Measurements from ENCODE around the gene CREBL2.
"Not testable (repeated sequence)": the region's sequence is repeated elsewhere in the genome, so short reads cannot be mapped to it uniquely, and the experiment has no call there.

The CREBL2 gene

DNA sequence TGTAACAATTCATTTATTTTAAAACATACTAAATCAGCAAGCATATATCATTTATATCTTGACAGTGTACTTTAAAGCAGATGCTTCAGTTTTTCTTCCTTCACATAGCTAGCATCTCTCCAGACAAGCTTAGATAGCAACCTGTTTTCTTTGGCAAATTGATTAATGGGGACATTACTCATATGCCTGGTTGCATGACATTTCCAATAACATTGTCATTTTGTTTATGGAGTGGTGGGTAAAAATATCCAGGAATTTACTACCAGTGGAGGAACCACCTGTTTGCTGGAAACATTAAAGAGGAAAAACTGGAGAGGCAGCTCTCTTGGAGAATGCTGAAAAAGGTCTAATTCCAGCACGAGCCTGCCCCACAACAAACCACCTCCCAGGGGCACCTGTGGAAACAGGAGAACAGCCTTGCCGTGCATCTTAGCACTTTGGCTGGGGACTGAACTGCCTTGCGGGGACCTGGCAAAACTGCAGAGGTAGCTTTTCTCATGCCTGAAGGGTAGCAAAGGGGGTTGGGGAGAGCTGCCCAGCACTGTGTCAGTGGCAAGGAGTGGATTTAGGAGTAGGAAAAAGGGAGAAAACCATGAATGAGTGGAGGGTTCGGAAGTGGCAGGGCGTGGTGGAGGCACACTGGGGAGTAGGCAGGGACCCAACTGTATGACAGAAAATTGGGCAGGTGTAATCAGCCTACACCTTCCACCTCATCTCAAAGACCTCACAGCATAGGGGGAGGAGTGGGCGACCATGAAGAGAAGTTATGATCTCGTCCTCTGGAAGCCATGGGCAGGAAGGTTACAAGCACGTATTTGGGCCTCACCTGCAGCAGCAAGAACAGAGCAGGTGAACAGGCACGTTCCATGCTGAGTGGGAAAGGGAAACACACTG, 11.7 kb upstream of the CREBL2 start:
- no peak for DNase-seq

DNA sequence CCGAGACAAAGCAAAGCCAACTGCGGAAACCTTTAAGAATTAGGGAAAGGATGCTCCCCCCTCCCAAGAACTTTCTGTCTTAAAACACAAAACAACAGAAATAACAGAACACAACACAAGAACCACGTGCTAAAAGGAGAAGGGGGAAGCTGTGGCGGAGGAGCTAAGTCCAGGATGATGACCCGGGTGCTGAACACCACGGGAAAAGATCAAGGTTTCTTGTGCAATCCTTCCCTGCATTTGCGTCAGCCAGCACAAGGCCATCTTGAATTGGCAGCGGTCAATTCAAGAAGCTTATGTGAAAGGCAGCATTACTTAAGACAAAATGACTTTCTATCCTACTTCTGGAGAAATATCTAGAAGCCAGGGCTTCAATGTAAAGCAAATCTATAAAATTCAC, 11.0 kb upstream of the CREBL2 start:
- DNase-seq, result no peak

DNA sequence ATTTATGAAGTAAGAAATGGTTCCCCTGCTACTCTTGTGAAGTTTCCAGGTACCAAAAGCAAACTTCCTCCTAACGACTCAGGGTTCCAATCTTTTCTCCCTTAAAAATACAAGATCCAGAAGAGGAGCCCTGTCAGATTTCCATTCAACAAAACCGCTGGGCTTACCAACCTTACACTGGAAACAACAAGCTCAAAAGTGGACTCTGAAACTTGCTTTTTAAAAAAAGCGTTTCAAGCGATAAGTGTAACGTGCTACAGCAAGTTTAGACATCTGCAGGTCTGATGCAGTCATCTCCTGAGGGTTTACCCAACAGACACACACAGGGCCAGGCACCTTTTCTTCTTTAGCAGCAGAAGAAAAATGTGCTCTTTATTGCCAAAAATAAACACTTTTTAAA, 6.9 kb upstream of the CREBL2 start:
- DNase-seq, result no peak

DNA sequence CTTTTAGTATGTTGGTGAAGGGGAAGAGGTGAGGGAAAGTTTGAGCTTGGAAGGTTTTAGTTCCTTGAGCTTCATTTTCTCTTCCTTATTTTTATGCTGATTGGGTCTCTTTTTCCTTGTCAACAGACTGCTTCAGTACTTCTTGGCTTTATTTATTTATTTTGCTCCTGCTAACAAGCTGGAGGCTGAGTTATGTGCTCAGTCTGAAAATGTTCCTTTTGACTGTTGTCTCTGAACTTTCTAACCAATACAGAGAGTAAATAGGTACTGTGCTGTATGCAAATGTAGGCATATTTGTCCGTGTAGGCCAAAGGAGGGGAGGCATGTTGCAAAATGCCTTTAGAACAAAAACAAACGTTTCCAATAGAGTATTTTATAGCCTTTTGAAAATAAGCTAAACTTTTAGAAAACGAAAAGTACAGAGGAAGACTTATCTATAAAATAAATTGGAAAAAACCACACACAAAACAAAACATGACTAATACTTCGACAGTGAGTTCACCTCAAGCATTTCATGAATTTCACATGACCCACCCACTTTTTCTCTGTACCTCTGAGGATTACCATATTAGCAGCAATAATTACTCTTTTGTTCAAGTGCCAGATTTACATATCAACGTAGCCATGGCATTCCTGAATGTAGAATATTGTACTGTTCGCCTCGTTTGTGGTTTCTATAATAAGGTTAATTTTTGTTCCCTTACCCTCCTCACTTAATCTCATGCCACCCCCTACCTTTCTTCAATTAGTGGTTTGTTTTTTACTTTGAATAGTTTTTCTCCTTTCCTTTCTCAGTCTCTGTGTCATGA, 4.7 kb upstream of the CREBL2 start:
- DNase-seq, result no peak

DNA sequence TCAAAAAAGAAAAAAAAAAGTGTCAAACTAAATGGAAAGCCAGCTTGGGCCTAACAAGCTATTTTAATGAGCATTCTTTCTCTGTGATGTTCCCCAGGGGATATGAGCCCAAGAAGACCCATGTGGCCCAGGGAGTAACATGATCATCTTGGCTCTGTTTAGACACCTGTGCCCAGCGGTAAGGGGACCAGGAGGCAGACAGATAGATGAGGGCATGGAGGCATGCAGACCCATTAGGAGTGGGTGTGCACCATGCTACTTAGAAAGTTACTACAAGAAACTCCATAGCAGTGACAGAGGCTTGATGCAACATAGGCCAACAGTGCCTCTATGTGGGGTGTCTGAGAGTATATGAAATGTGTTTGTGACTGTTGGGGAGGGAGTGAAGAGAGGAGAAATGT, 3.1 kb upstream of the CREBL2 start:
- no peak for DNase-seq

DNA sequence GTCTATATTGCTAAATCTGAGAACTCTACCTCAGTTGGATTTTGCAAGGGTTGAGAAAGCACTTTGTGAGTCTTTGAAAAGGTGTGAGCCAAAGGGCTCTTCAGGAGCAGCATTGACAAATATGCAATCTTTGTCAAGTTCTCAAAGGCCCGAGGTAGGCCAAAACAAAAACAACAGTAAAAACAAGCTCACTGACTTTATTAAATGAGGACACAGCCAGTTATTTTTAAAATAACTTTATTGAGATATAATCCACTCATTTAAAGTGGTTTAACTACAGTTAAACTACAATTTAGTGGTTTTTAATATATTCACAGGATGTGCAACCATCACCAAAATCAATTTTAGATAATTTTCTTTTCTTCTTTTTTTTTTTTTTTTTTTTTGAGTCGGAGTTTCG, 2.0 kb upstream of the CREBL2 start:
- DNase-seq, result no peak

DNA sequence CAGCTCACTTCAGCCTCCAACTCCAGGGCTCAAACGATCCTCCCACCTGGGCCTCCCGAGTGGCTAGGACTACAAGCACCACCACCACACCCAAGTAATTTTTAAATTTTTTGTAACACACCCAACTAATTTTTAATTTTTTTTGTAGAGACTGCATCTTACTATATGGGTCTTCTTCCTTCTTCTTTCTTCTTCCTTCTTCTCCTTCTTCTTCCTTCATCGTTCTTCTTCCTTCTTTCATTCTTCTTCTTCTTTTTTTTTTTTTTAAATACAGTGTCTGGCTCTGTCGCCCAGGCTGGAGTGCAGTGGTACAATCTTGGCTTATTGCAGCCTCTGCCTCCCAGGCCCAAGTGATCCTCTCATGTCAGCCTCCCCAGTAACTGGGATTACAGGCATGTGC, 965 bp upstream of the CREBL2 start:
- no peak for DNase-seq

DNA sequence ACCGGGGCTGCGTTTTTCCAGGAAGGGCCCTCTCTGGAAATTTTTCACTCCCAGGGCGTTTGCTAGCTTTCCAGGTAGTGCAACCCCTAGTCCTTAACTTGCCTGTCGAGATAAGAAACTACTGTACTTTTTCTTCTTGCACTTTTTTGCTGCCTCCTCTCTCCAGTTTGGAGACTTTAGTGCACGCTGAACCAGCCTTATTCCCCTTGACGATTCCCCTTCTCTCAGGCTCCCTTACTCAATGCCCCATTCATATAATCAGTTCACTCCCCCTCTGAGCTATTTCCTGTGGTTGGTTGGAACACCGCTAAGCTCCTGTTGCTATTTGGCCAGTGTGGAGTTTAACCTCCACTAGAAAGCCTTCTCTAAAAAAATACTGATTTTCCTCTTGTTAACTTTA, 682 bp downstream of the CREBL2 start:
- DNase-seq, result no peak

DNA sequence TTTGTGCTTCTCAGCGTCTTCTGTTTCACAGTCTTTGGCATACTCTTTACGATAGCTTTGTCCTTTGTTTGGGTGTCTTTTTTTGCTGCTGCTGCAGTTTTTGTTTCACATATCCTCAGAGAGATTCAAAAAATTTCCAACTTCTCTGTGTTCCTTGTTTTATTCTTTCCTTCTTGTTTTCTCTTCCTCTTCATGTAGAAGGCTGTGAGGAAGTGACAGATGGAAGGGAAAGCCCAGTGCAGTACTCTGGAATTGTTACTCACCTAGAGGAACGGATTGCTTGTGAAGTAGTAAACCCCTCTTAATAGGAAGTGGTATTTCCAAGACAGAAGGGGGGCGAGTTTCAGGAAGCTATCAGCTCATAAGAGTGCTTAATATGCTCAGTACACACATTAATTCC, 1.7 kb downstream of the CREBL2 start:
- DNase-seq, result no peak

DNA sequence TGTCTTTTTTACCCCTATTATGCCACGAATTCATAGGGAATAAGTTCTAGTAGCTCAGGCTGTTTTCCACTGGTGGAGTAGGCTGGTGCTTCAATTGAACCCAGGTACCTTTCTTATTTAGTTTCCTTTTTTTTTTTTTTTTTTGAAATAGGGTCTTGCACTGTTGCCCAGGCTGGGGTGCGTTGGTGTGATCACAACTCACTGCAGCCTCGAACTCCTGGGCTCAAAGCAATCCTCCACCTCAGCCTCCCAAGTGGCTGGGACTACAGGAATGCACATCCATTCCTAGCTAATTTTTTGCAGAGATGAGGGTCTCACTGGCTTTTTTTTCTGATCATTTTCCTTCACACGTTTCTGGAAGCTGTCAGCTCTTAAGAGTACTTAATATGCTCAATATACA, 2.7 kb downstream of the CREBL2 start:
- no peak for DNase-seq

DNA sequence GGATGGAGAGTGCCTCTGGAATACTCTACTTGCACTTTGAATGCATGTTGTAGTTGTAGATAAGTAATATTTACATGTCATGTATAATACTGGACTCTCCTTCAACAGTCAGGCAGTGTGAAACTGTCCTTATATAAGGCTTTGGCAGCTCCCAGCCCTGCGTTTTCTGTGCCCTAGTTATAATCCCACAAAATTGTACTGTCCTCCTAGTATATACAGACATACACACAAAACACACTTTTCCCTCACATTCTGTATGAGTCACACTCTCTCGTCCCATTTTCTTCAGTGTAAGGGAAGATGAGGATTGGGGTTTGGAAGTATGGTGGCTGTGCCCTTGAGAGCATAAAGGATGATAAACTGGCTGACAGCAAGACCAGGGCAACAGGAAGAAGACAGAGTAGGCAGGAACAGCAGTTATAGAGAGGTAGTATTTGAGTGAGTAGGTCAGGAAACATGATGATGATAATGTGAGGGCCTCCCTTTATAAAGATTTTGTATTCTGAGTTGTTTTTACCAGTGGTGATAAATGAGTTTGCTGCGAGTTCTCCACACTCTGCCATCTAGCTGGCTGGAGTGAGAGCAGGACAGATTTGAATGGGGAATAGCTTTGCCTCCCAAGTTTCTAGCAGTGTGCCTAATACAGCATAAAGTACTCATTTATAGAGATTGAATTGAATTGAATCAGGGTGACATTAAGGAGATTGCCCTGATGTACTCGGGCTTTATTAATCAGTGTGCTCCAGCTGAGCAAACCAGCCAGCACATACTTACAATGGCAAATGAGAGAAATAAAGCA, 5.0 kb downstream of the CREBL2 start:
- DNase-seq, result no peak

DNA sequence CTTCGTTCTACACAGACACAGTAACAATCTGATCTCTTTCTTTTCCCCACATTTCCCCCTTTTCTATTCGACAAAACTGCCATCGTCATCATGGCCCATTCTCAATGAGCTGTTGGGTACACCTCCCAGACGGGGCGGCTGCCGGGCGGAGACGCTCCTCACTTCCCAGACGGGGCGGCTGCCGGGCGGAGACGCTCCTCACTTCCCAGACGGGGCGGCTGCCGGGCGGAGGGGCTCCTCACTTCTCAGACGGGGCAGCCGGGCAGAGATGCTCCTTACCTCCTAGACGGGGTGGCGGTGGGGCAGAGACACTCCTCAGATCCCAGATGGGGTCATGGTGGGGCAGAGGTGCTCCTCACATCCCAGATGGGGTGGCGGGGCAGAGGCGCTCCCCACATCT, 6.4 kb downstream of the CREBL2 start:
- not testable (repeated sequence) for DNase-seq

DNA sequence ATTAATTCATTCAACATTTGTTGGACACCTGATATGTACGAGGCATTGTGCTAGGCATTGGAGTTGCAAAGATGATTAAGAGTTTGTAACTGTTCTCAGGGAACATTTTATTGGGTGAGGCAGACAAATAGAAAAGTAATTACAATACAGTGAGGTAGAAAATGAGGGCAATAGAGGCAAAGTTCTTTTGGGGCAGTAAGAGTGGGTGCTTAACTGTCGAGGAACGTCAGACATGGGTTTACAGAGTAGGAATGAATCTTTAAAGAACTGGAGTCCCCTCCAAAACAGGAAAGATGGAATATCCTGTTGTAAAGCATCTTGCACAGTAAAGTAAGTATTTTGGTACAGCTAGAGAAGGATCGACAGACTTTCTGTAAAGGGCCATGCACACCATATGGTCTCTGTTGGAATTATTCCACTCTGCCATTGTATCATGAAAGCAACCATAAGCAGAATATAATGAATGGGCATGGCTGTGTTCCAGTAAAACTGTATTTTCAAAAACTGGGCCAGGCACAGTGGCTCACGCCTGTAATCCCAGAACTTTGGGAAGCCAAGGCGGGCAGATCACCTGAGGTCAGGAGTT, 9.1 kb downstream of the CREBL2 start:
- DNase-seq, result no peak

DNA sequence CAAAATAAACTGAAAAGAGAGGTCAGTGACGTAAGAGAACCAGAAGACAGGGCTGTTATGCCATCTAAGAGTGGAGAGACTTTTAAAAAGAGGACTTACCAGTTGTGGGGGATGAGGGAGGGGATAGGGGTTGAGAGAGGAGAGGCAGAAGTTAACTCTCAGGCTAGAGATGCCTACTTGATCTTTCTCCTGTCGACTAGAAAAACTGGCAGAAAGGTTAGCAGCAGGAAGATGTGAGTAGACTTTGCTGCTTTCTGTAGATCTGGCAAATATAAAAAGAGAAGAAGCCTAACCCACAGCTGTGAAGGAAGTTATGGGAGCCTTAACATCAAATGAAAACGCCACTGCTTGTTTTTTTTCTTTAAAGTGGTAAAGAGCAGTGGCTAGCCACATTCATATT, 10.7 kb downstream of the CREBL2 start:
- no peak for DNase-seq

DNA sequence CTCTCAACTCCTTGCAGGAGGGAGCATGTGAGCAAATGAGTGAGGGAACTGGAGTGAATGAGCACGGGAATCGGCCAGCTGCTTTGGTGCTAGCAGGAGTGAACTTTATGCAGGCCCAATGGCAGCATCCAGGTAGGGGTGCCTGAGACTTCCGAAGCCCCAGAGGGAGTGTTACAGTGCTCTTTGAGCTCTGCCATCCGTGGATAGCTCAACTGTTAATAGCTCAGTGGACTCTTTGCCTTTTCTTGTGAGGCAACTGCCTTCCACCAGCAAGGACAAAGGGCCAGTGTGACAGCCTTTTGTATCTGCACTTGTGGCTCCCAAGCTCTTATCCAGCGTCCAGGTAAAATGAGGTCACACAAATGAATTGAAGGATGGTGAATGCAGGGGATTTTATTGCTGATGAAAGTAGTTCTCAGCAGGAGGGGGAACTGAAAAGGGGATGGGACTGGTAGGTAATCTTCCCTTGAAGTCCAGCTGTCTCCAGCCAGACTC, 12.9 kb downstream of the CREBL2 start:
- DNase-seq, result no peak

DNA sequence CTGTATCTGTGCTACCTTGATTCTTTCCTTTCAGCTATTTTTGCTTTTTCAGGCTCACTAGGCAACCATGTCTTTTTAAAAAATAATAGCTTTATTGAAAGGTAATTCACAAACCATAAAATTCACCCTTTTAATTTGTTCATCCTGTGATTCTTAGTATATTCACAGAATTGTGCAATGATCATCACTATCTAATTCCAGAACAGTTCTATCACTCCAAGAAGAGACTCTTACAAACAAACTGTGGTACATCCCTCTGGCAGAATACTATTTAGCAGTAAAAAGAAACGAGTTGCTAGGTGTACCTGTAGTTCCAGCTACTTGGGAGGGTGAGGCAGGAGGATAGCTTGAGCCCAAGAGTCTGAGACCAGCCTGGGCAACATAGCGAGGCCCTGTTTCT, 14.8 kb downstream of the CREBL2 start:
- DNase-seq, result no peak

DNA sequence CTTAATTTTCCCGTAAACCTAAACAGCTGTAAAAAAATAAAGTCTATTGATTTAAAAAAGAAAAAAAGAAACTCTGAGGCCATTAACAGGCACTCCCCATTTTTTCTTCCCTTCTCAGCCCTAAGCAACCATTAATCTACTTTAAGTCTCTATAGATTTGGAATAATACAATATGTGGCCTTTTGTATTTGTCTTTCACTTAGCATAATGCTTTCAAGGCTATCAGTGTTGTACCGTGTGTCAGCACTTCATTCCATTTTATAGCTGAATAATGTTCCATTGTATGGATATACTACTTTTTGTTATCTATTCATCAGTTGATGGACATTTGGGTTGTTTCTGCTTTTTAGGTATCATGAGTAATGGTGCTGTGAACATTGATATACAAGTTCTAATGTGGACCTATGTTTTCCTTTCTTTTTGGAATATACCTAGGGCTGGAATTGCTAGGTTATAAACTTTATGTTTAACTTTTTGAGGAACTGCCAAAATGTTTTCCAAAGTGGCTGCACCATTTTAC, 15.7 kb downstream of the CREBL2 start:
- DNase-seq, result no peak

DNA sequence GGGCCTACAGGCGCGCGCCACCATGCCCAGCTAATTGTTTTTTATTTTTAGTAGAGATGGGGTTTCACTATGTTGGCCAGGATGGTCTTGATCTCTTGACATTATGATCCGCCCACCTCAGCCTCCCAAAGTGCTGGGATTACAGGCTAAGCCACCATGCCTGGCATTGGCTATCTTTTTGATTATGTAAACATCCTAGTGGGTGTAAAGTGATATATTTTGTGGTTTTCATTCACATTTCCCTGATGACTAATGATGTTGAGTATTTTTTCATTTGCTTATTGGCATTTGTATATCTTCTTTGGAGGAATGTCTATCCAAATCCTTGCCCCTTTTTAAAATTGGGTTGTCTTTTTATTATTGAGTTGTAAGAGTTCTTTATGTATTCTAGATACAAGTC, 16.3 kb downstream of the CREBL2 start:
- DNase-seq, result no peak

DNA sequence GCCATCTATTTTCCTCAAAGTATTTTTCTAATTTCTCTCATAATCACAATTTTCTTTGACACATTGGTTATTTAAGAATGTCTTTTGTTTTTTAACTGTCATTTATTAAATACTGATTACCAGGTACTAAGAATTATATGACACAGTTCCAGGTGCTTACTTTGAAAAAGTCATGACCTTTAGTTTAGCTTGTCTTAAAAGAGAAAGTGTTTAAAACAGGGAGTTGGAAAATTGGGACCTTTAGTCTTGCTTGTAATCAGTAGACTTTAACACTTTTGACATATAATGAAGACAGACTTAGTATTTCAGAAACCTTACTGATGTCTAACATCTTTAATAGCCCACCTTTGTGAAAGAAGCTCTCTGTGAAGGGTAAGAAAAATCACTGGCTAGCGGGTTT, 19.2 kb downstream of the CREBL2 start:
- DNase-seq, result no peak

DNA sequence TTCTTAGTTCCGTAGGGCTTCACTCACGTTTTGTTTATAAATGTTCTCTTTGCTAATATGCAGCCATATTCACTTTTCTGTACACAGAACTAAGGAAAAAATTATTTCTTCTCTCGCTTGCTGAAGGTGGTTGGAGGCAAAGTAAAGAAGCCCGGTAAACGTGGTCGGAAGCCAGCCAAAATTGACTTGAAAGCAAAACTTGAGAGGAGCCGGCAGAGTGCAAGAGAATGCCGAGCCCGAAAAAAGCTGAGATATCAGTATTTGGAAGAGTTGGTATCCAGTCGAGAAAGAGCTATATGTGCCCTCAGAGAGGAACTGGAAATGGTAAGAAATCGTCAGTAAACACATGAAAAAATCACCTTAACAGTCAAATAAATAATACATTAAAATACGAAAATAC, 24.0 kb downstream of the CREBL2 start:
- no peak for DNase-seq

DNA sequence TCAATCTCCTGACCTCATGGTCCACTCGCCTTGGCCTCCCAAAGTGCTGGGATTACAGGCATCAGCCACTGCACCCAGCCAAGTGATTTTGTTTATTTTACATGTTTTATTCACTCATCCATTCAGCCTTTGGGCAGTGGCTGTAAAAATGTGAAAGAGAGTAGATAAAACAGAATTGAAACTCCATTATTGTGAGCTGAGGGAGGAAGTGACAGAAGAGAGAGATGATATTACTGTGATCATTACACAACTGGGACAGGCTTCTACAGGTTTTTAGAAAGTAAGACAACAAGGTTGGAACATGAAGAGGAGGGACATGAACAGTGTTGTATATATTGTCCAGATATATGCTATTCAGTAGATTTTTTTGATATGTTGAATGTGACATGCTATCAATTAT, 25.0 kb downstream of the CREBL2 start:
- DNase-seq, result no peak

DNA sequence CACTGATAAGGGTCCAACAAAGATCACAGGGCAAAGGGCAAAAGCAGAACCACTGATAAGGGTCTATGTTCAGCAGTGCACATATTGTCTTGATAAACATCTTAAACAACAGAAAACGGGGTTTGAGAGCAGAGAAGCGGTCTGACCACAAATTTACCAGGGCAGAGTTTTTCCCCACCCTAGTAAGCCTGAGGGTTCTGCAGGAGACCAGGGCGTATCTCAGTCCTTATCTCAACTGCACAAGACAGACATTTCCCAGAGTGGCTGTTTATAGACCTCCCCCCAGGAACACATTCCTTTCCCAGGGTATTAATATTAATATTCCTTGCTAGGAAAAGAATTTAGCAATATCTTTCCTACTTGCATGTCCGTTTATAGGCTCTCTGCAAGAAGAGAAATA, 28.3 kb downstream of the CREBL2 start:
- DNase-seq, result not testable (repeated sequence)

DNA sequence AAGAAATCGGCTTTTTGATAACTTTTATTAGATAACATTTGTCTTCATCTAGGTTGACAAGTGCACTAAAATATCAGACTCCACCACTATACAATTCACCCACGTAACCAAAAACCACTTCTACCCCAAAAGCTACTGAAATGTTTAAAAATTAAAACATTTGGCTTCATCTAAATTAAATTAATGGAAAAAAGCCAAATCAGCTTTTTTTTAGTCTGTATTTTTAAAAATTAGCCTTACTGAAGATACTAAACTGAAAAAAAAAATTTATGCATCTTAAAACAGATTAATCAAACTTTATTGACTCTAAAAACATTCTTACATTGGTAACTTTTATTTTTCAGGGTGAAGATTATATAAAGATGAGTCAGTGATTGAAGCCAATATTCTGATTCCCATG, 30.0 kb downstream of the CREBL2 start:
- no peak for DNase-seq
